B cell (primary cell): ENCODE results near the gene FHIT. TPM values are rescaled to one million over a fixed set of nuclear protein-coding genes. Genes with fewer than 3 reads are reported as not detected.

ENCODE experiments used
- ATAC-seq: fragments of 200-7000 bp; cut with Tn5 transposase; one replicate; pipeline ENCODE4 v1.10.0; 2021; ENCODE audit warnings: low read depth, mild to moderate bottlenecking, moderate number of reproducible peaks, moderate library complexity
- CTCF ChIA-PET: fragments of 350-600 bp; sonication (Branson Sonifier 250); formaldehyde crosslinking; loops from one replicate; lab custom pipeline; 2021; ENCODE audit warnings: antibody characterized with exemption, inconsistent platforms; lab: Charles Lee
- POLR2A ChIA-PET: fragments of 350-600 bp; sonication (Branson Sonifier 250); formaldehyde crosslinking; loops from one replicate; lab custom pipeline; 2021; ENCODE audit warnings: antibody characterized with exemption; lab: Charles Lee
- DNase-seq: peaks from one replicate; pipeline ENCODE4 v3.0.0; 2013
- H2AFZ ChIP-seq: 2 replicates; pipeline ENCODE4 v1.6.1; 2012; ENCODE audit warnings: mild to moderate bottlenecking, low read depth, low read length; ENCODE audit not compliant: insufficient read depth, poor library complexity, severe bottlenecking
- H3K27ac ChIP-seq, 2 donors: 1 replicate in 1 of 2; 2 replicates in 1 of 2; pipeline ENCODE4 v1.5.1; 2012 to 2013; ENCODE audit warnings: low read length in 2 of 2, mild to moderate bottlenecking in 2 of 2, moderate library complexity in 1 of 2
- H3K27me3 ChIP-seq, 4 experiments: fragments of 200-600 bp in 1 of 4; sonication (generic) in 1 of 4; replicated peaks in 1 of 4; 1 replicate in 2 of 4; 2 replicates in 2 of 4; pipeline versions ENCODE4 v1.6.1 to v1.7.0; 2013 to 2016; ENCODE audit warnings: low read length in 3 of 4, mild to moderate bottlenecking in 2 of 4, mixed read lengths in 1 of 4, moderate library complexity in 1 of 4; ENCODE audit not compliant: insufficient read depth in 4 of 4, control insufficient read depth in 3 of 4; ENCODE audit errors: control extremely low read depth in 1 of 4
- H3K36me3 ChIP-seq, 2 experiments: replicated peaks in 1 of 2; 1 replicate in 1 of 2; 2 replicates in 1 of 2; pipeline versions ENCODE4 v1.6.1 to v1.7.1; 2013; ENCODE audit warnings: low read length in 1 of 2; ENCODE audit not compliant: insufficient read depth in 2 of 2, control insufficient read depth in 1 of 2; ENCODE audit errors: control extremely low read depth in 1 of 2, extremely low read depth in 1 of 2
- H3K4me1 ChIP-seq, 2 donors: fragments of 200-600 bp in 1 of 2; sonication (generic) in 1 of 2; 1 replicate in 1 of 2; 2 replicates in 1 of 2; pipeline versions ENCODE4 v1.5.1 to v1.6.1; 2013 to 2017; ENCODE audit warnings: low read length in 2 of 2; ENCODE audit not compliant: control insufficient read depth in 2 of 2, insufficient read depth in 2 of 2
- H3K4me2 ChIP-seq: replicated peaks from 2 replicates; pipeline ENCODE3; 2012; ENCODE audit warnings: mild to moderate bottlenecking, low read depth, low read length; ENCODE audit not compliant: poor library complexity, severe bottlenecking
- H3K4me3 ChIP-seq, 5 experiments: fragments of 200-600 bp in 1 of 5; sonication (generic) in 1 of 5; 1 replicate in 3 of 5; 2 replicates in 2 of 5; pipeline versions ENCODE4 v1.5.1 to v1.7.0; 2011 to 2016; ENCODE audit warnings: low read length in 4 of 5, mild to moderate bottlenecking in 4 of 5, low read depth in 2 of 5, control low read depth in 1 of 5, moderate library complexity in 1 of 5; ENCODE audit not compliant: insufficient read depth in 1 of 5; ENCODE audit errors: control extremely low read depth in 1 of 5, extremely low read depth in 1 of 5
- H3K79me2 ChIP-seq: fragments of 200-600 bp; sonication (generic); one replicate; pipeline ENCODE4 v1.6.0; 2016; ENCODE audit warnings: low read length; ENCODE audit not compliant: control insufficient read depth, insufficient read depth
- H3K9ac ChIP-seq: fragments of 200-600 bp; sonication (generic); 2 replicates; pipeline ENCODE4 v1.6.1; 2017; ENCODE audit warnings: mild to moderate bottlenecking, low read length, moderate library complexity
- H3K9me3 ChIP-seq, 3 donors: one replicate each; pipeline versions ENCODE4 v1.6.1 to v1.7.1; 2013; ENCODE audit warnings: low read length in 2 of 3; ENCODE audit not compliant: control insufficient read depth in 2 of 3, insufficient read depth in 1 of 3; ENCODE audit errors: control extremely low read depth in 1 of 3
- H4K20me1 ChIP-seq: 2 replicates; pipeline ENCODE4 v1.6.0; 2012; ENCODE audit warnings: mild to moderate bottlenecking, low read length; ENCODE audit not compliant: insufficient read depth, control insufficient read depth, poor library complexity, severe bottlenecking
- H3K27ac Mint-ChIP-seq: one replicate; pipeline ENCODE4 v1.8.0; 2021; ENCODE audit warnings: mixed read lengths
- H3K27me3 Mint-ChIP-seq: one replicate; pipeline ENCODE4 v1.8.0; 2021; ENCODE audit warnings: mixed read lengths
- H3K4me1 Mint-ChIP-seq: one replicate; pipeline ENCODE4 v1.8.0; 2021; ENCODE audit warnings: mixed read lengths
- H3K4me3 Mint-ChIP-seq: one replicate; pipeline ENCODE4 v1.8.0; 2021; ENCODE audit warnings: mixed read lengths
- H3K9me3 Mint-ChIP-seq: one replicate; pipeline ENCODE4 v1.8.0; 2022; ENCODE audit warnings: mixed read lengths; ENCODE audit not compliant: insufficient read depth
- EZH2 ChIP-seq: IDR thresholded peaks from 2 replicates; pipeline ENCODE4 v1.6.1; 2012; ENCODE audit warnings: borderline replicate concordance, low read depth, mild to moderate bottlenecking, moderate library complexity, low read length; ENCODE audit not compliant: insufficient read depth, poor library complexity, severe bottlenecking
- WGBS: methylation state at CpG from one replicate; pipeline ENCODE4 v1.1.5; 2013; ENCODE audit warnings: missing lambda C conversion rate; ENCODE audit not compliant: insufficient coverage; 5-methylcytosine and 5-hydroxymethylcytosine counted together
- intact Hi-C: fragments of 100-400 bp; cut with micrococcal nuclease; formaldehyde crosslinking; loops from one replicate; pipeline ENCODE4 v1.10.0; 2022
- polyA plus RNA-seq: library from polyadenylated mRNA; depleted of rRNA; stranded (reverse); fragments of >200 nt; gene quantifications from 2 replicates; pipeline ENCODE4 v1.2.3, GENCODE V29; 2012
- total RNA-seq, 2 donors: library from RNA; stranded (reverse); fragments of 120-200 nt in 1 of 2; gene quantifications; 1 replicate in 1 of 2; 2 replicates in 1 of 2; pipeline versions ENCODE4 v1.2.3 to v1.2.4, GENCODE V29; 2013 to 2022
- TF ChIP-seq, protein P1 (sequence below): fragments of 200-600 bp; IDR thresholded peaks from one replicate; pipeline ENCODE4 v1.8.0; 2022; ENCODE audit warnings: antibody characterized with exemption, mild to moderate bottlenecking

Gene FHIT
- total and polyA plus RNA-seq, 2 donors (not counting 1 experiment from before 2014, with no cell fraction given): 1.7 to 7.8 TPM

DNA sequence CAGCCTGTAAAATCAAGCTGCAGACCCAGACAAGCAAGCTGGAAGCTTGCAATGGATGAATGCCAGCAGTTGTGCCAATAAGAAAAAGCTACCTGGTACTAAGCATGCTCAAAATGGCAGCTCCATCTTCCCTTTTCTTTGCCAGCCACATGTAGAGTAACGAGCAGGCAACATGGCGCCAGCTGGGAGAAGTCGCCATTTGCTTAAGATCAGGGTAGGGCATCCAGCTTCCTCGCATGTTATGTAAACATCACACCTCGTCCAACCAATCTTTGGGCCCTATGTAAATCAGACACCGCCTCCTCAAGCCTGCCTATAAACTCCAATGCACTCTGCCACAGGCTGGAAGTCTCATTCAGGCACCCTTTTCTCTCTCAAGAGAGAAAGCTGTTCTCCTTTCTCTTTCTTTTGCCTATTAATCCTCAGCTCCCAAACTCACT lies 973.9 kb downstream of the FHIT start:
- ChIA-PET CTCF (no interaction called here), POLR2A (no interaction called here)
- WGBS: 95% methylated on average over 6 of the region's 6 CpGs

DNA sequence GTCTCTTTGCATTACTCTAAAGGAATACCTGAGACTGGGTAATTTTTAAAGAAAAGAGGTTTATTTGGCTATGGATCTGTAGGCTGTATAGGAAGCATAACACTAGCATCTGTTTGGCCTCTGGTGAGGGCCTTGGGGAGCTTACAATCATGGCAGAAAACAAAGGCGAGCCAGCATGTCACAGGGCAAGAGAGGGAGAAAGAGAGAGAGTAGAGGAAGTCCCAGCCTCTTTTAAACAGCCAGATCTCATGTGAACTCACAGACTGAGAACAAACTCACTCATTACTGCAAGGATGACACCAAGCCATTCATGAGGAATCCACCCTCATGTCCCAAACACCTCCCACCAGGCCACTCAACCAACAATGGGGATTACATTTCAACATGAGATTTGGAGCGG lies 974.6 kb downstream of the FHIT start:
- Histone ChIP-seq H3K4me1 (no peaks in the 10 kb centered on the region), H3K9me3 (no peaks in the 10 kb centered on the region), H3K4me3 (no peak overlapping the region), H3K9ac (no peak overlapping the region), H4K20me1 (no peaks in the 10 kb centered on the region), H2AFZ (no peak overlapping the region), H3K27ac (no peak overlapping the region), H3K36me3 (no peaks in the 10 kb centered on the region), H3K27me3 (no peaks in the 10 kb centered on the region), H3K79me2 (no peaks in the 10 kb centered on the region), H3K4me2 (no peak overlapping the region)
- ATAC-seq (no peak), DNase-seq (no peak)
- intact Hi-C loops: no loop called here
- WGBS: no CpG with 5 or more reads among the region's 2 CpGs
- POLR2A ChIA-PET: no interaction called here
- Mint-ChIP-seq H3K9me3 (no peaks in the 10 kb centered on the region), H3K4me1 (no peaks in the 10 kb centered on the region), H3K27me3 (peaks cover 3% of the 10 kb centered on the region), H3K4me3 (no peak overlapping the region), H3K27ac (no peak overlapping the region)
- TF ChIP-seq EZH2: no peak
- TF ChIP-seq, protein P1, sequence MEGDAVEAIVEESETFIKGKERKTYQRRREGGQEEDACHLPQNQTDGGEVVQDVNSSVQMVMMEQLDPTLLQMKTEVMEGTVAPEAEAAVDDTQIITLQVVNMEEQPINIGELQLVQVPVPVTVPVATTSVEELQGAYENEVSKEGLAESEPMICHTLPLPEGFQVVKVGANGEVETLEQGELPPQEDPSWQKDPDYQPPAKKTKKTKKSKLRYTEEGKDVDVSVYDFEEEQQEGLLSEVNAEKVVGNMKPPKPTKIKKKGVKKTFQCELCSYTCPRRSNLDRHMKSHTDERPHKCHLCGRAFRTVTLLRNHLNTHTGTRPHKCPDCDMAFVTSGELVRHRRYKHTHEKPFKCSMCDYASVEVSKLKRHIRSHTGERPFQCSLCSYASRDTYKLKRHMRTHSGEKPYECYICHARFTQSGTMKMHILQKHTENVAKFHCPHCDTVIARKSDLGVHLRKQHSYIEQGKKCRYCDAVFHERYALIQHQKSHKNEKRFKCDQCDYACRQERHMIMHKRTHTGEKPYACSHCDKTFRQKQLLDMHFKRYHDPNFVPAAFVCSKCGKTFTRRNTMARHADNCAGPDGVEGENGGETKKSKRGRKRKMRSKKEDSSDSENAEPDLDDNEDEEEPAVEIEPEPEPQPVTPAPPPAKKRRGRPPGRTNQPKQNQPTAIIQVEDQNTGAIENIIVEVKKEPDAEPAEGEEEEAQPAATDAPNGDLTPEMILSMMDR: no peak
- CTCF ChIA-PET: no interaction called here

More for the DNA sequence above, 973.9 kb downstream of the FHIT start:
- Histone ChIP-seq H3K4me2 (no peak overlapping the region), H3K27ac (no peak overlapping the region), H3K4me1 (no peaks in the 10 kb centered on the region), H3K36me3 (no peaks in the 10 kb centered on the region), H3K4me3 (no peak overlapping the region), H2AFZ (no peak overlapping the region), H3K9me3 (no peaks in the 10 kb centered on the region), H3K27me3 (no peaks in the 10 kb centered on the region), H4K20me1 (no peaks in the 10 kb centered on the region), H3K79me2 (no peaks in the 10 kb centered on the region), H3K9ac (no peak overlapping the region)
- Mint-ChIP-seq H3K4me1 (no peaks in the 10 kb centered on the region), H3K4me3 (no peak overlapping the region), H3K27ac (no peak overlapping the region), H3K9me3 (no peaks in the 10 kb centered on the region), H3K27me3 (peaks cover 3% of the 10 kb centered on the region)
- intact Hi-C loops: no loop called here
- no peak for TF ChIP-seq EZH2
- TF ChIP-seq, protein P1: no peak
- no peak for ATAC-seq
- no peak for DNase-seq
